ENCODE measurements around the gene PDIK1L.
"Not testable (repeated sequence)": the region's sequence is repeated elsewhere in the genome, so short reads cannot be mapped to it uniquely, and the experiment has no call there.

PDIK1L gene

DNA sequence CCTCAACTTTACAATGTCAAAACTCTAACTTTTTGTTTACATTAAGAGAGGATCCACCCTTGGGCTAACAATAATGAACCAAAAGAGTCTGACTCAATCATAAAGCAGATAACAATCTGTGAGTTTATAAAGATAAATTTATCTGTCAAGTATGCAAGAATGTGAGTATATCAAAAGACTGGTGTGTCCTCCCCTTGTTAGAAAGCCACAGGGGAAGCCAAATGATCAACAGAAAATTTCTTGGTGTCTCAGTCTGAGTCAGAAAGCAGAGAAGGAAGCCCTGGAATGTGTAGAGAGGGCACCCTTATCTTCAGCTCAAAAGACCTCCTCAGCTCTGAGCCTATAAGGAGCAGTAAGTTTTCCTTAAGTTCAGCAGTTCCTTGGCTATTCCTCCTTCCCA lies 13.9 kb upstream of the PDIK1L start:
- DNase-seq (ENCODE audit: insufficient read length, low spot score): no peak
- TF ChIP-seq CTCF (IDR thresholded peaks at IDR 0.05; ENCODE audit: insufficient read depth, missing control alignments): no peak
- FAIRE-seq: no peak

DNA sequence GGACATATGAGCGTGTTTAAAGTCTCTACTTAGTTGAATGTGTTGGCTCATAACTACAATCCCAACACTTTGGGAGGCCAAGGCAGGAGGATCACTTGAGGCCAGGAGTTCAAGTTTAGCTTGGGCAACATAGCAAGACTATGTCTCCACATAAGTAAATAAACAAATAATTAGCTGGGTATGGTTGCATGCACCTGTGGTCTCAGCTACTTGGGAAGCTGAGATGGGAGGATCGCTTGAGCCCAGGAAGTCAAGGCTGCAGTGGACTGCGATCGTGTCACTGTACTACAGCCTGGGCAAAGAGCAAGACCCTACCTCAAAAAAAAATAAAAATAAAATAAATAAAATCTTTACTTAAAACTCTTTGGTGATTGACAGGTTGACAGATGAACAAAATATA lies 13.0 kb upstream of the PDIK1L start:
- no peak for FAIRE-seq
- DNase-seq (ENCODE audit: insufficient read length, low spot score): no peak
- TF ChIP-seq CTCF (IDR thresholded peaks at IDR 0.05; ENCODE audit: insufficient read depth, missing control alignments): no peak

GRCh38 chr1:26099780-26100179 lies 11.8 kb upstream of the PDIK1L start:
- TF ChIP-seq CTCF (IDR thresholded peaks at IDR 0.05; ENCODE audit: insufficient read depth, missing control alignments): no peak
- no peak for FAIRE-seq
- no peak for DNase-seq (ENCODE audit: insufficient read length, low spot score)

GRCh38 chr1:26100204-26100603 lies 11.4 kb upstream of the PDIK1L start:
- FAIRE-seq; DNase-seq (ENCODE audit: insufficient read length, low spot score): not testable (repeated sequence)

DNA sequence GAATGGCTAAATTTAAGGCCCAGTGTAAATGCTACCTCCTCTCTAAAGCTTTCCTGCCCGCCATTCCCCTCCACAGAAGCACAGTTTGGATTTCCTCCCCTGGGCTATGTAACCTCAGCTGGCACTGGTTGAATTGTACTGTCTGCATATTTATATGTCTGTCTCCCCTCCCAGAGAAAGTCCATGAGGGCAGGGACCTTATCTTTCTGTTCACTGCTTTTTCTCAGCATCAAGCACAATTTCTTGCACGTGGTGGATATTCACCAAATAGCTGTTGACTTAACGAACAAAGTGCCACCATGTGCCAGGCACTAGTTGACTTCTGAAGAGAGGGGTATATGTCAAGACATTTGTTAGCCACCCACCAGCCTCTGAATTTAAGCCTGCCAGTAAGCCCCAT lies 9.5 kb upstream of the PDIK1L start:
- FAIRE-seq: no peak
- no peak for DNase-seq (ENCODE audit: insufficient read length, low spot score)
- no peak for TF ChIP-seq CTCF (IDR thresholded peaks at IDR 0.05; ENCODE audit: insufficient read depth, missing control alignments)

- no peak for TF ChIP-seq CTCF (IDR thresholded peaks at IDR 0.05; ENCODE audit: insufficient read depth, missing control alignments)
- DNase-seq (ENCODE audit: insufficient read length, low spot score) (no peak), FAIRE-seq (no peak)
These were observed 9.1 kb upstream of the PDIK1L start for GRCh38 chr1:26102526-26102925.

DNA sequence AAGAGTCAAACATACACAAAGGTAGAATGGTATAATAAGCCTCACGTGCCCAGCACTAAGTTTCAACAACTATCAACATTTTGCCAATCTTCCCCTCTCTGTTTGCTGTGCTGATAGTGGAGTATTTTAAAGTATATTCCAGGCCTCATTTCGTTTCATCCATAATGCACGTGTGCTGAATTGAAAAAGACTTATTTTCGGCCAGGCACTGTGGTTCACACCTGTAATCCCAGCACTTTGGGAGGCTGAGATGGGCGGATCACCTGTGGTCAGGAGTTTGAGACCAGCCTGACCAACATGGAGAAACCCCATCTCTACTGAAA lies 6.4 kb upstream of the PDIK1L start:
- FAIRE-seq; DNase-seq (ENCODE audit: insufficient read length, low spot score): not testable (repeated sequence)

DNA sequence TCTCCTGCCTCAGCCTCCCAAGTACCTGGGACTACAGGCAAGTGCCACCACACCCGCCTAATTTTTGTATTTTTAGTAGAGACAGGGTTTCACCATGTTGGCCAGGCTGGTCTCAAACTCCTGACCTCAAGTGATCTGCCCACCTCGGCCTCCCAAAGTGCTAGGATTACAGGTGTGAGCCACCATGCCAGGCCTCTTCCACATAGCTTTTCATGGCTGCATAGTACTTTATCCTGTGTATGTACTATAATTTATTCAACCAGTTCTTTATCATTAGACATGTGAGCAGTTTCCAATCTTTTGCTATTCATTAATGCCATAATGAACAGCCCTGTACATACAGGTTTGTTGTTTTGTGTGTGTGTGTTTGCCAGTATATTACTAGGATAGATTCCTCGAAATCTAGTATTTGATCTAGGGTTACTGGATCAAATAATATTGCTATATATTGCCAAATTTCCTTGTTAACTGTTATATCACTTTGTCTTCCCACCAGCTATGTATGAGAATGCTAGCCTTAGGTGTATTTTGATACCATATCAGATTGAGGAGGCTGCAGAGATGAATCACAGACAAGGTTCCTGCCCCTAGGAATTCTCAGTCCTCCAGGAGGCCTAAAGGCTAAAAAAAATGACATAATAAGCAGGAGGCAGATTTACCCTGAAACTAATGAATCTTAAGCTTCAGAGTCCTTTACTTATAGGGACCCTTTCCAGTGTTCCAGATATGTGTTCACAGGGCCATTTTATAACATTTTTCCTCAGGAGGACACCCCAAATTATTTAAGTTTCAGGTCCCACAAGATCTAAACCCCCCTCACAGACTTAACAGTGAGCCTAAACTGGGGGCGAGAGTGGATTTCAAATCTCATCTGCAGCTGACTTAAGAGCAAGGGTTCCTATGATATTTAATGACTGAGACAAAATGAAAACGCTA lies 2.1 kb upstream of the PDIK1L start:
- no peak for DNase-seq (ENCODE audit: insufficient read length, low spot score)
- FAIRE-seq: no peak
- no peak for TF ChIP-seq CTCF (IDR thresholded peaks at IDR 0.05; ENCODE audit: insufficient read depth, missing control alignments)
